ENCODE results near the gene VAT1L.

VAT1L gene, protein sequence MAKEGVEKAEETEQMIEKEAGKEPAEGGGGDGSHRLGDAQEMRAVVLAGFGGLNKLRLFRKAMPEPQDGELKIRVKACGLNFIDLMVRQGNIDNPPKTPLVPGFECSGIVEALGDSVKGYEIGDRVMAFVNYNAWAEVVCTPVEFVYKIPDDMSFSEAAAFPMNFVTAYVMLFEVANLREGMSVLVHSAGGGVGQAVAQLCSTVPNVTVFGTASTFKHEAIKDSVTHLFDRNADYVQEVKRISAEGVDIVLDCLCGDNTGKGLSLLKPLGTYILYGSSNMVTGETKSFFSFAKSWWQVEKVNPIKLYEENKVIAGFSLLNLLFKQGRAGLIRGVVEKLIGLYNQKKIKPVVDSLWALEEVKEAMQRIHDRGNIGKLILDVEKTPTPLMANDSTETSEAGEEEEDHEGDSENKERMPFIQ

DNA sequence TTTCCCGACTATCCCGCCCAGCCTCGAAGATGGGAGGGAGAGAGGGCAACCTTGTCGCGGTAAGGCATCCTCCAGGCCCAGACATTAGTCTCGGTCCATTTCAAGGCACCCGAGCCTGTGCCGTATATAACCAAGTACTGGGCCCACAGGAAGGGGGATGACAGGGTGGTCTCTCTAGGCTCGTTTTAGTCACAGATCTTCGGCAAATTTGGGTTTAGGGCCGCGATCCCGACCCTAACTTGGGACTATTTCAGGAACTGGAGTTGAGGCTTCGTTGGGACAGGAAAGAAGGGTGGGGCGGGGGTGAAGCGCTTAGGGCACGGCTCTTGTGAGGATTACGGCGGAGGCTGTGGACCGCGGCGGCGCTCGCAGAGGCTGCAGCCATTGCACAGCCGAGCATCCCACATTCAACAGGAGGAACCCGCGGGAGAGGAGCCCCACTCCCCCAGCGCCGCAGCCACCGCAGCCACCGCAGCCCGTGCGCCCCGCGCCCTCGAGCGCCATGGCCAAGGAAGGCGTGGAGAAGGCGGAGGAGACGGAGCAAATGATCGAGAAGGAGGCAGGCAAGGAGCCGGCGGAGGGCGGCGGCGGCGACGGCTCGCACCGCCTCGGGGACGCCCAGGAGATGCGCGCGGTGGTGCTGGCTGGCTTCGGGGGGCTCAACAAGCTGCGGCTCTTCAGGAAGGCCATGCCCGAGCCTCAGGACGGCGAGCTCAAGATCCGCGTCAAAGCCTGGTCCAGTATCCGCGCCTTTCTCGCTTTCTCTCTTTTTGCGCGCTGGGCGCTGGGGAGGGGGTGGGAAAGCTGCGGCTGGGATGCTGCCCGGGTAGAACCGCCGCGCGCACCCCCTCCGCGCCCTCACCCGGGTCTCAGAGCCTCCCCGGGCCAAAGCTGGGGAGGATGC is at the start of gene VAT1L:
VAT1L (plus strand) TSS at position 384 of the 904 bp plus-strand sequence; CDS start at position 503, 119 bp downstream.
- no peak for DNase-seq (ENCODE audit: low read depth)

DNA sequence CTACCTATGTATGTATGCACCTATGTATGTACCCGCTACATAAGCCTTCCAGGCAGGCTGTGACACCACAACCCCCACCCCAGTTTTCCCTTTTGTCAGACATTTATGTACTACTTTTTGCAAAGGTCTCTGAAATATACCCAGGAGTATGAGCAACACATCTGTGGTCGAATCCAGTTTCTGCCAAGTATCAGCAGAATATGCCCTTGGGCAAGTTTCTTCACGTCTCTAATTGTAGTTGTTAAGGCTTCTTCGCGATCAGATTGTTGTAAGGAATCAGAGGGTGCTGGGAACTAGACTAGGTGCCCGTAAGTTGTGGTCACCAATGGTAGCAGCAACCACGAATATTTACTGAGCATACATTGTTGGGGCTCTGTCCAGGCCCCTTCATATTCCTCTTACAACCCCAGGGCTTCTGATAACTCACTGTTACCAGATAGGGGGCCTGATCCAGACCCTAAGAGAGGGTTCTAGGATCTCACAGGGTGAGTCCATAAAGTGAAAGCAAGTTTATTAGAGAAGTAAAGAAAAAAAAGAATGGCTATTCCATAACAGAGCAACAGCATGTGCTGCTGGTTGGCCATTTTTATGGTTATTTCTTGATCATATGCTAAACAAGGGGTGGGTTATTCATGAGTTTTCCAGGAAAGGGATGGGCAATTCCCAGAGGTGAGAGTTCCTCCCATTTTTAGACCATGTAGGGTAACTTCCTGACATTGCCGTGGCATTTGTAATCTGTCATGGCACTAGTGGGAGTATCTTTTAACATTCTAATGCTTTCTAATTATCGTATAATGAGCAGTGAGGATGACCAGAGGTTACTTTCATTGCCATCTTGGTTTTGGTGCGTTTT is 49.4 kb upstream of the VAT1L start:
- no peak for DNase-seq (ENCODE audit: low read depth)

DNA sequence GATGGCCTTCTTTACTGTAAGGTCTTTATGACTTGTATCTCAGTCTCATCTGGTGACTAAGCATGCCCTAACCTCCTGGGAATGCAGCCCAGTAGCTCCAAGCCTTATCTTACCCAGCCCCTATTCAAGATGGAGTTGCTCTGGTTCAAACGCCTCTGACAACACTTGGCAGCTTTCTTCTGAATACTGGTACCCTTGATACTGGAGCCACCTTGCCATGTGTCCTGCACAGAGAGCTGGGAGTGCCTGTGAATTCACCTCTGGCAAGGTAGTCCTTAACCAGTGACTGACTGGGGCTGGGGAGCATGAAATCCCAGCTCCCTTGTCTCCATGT is 48.8 kb upstream of the VAT1L start:
- no peak for DNase-seq (ENCODE audit: low read depth)

DNA sequence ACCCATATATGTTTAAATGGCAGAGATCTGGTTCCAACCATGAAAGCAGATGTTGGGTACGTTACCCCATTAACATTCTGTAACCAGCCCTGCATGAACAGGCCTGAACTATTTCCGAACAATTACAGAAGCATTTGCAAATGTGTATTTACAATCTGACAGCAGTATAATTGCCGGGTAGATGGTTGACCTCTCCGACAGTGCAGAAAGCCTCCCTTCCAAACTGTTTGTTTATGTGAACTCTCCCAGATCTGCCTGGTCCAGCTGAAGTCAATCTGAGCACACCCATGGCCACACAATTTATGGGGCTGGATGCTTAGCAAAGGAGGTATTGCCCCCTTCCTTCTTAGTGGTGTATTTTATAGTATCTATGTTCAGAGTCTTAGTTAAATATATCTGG is 44.2 kb upstream of the VAT1L start:
- DNase-seq (ENCODE audit: low read depth): no peak

DNA sequence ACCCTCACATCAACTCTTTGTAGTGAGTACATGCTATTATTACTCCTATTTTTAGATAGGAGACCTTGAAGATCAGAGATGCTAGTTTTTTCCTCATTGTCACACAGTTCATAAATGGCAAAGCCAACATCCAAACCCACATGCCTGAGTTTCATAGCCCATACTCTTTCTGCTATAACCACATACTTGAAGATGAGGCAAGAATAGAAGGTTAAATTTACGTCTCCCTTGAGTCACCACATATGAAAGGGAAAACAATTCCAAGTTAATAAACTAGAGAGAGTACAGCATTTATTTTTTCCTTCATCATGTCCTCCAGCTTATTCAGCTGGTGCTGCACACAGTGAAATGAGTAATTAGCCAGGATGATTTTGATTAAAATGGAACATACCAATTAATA is 42.4 kb upstream of the VAT1L start:
- no peak for DNase-seq (ENCODE audit: low read depth)

DNA sequence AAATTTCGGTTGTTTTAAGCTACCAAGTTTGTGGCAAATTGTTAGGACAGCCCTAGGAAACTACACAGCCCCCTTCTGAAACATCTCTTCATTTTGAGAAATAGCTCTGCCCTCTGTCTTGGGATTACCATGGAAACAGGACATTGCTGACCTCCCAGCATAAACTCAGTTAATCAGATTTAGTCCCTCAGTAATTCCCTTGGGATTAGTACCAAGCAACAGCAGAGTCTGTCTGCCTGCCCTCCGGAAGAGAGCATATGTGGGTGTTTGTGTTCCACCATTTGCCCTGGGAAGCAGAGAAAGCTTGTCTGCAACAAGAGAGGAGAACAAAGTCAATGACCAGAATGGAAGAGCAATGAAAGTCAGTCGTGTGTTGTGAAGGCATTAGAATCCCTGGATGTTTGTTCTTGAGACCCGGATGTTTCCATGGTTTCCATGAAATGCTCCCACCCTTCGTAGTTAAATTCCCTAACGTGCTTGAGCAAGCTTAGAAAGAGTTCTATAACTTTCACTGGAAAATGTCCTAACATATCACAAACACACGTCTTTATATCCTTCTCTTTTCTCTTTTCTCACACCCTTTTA is 39.9 kb upstream of the VAT1L start:
- DNase-seq (ENCODE audit: low read depth): no peak

DNA sequence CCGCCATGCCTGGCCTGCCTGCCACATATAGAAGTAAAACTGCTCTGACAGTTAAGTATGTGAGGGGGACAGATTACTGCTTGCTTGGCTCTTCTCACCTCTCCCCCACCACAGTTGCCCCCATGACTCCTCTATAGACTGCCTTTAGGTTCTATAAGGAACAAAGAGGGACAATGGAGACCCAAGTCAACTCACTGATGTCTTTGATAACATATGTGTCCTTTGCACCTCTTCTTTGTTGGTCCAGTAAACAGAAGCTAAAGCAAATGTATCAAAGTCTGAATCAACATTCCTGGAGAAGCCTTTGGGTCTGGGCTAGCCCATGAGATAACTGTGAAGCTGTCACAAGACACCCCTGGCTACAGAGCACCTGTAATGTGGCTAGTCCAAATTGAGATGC is 38.9 kb upstream of the VAT1L start:
- DNase-seq (ENCODE audit: low read depth): no peak

DNA sequence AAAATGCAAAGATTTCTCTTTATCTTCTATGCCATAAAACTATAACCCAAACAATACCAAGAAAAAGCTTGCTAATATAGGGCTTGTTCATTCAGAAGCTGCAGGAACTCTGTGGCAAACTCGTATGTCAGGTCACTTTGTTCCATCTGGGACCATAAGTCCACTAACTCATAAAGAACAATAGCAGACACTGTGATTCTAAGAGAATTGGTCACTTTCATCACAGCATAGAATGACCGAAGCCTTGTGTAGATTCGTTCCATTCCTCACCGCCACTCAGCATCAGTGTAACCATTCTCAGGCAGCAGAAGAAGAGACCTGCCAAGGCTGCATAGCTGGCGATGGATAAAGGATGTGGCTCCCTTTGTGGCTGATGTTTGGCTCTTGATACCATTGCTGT is 30.3 kb upstream of the VAT1L start:
- DNase-seq (ENCODE audit: low read depth): no peak

DNA sequence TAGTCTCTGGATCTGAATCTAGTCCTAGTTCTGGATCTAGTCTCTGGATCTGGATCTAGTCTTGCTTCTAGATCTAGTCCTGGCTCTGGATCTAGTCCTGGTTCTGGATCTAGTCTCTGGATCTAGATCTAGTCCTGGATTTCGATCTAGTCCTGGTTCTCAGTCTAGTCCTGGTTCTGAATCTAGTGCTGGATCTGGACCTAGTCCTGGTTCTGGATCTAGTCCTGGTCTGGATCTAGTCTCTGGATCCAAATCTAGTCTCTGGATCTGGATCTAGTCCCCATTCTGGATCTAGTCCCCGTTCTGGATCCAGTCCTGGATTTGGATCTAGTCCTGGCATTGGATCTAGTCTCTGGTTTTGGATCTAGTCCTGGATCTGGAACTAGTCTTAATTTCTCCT is 29.9 kb upstream of the VAT1L start:
- DNase-seq (ENCODE audit: low read depth): no peak

DNA sequence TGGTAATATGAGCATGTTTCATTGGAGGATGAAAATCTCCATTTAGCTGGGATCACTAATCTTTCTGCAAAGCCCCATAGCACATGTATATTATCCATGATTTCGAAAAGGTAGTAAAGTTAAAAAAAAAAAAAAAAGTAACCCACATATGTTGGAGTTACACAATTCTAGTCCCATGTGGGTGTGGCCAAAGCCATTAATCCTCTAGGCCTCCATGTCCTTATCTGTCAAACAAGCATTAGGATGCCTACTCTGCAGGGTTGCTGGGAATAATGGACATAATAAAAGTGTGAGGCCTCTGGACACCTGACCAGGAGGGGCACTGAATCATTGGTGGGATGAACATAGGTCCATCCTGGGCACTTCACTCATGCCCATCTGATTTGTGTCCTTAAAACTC is 29.2 kb upstream of the VAT1L start:
- DNase-seq (ENCODE audit: low read depth): no peak

DNA sequence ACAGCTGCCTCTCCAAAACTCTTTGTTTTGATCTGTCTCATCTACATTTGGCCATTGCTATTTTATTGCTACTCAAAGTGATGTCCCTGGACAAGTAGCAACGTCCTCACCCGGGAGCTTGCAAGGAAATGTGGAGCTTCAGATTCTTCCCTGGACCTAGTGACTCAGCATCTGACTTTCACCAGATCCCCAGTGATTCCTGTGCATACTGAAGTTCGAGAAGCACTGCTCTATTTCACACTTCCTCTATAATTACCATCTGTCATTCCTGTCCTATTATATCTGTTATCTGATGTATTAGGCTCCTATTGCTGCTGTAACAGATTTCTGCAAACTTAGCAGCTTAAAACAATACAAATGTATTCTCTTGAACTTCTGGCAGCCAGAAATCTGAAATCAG is 28.5 kb upstream of the VAT1L start:
- DNase-seq (ENCODE audit: low read depth): no peak

DNA sequence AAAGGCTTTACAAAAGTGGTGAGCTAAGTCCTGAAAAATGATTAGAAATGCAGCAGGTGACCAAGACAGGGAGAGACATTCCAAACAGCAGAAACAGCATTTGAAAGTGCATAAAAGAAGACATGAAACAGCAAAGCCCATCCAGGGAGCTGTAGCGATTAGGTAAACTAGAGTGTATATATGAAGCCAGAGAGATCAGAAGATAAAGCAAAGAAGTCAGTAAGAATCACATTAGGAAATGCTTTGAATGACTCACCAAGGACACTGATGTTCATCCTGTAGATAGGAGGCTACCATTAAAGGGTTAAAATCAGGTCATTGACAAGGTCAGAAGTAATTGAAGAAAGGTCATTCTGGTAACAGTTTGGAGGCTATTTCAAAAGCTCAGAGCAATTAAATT is 27.6 kb upstream of the VAT1L start:
- DNase-seq (ENCODE audit: low read depth): no peak

DNA sequence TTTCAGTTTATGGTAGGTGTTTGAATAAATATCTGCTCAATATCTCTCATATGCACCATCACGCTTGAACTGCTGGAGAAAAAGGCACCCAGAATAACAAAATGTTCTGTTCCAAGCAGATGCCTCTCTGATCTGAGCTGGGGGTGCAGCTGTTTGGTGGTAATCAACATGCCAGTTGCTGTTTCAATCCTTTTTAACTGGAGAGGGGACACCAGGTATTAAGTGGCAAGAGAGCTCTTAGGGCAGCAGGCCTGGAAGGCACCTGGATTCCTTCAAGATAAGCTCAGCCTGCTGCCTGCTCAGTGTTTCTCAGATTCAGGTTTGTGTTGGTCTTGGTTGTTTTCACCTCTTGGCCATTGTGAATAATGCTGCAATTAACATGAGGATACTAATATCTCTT is 27.2 kb upstream of the VAT1L start:
- DNase-seq (ENCODE audit: low read depth): no peak

DNA sequence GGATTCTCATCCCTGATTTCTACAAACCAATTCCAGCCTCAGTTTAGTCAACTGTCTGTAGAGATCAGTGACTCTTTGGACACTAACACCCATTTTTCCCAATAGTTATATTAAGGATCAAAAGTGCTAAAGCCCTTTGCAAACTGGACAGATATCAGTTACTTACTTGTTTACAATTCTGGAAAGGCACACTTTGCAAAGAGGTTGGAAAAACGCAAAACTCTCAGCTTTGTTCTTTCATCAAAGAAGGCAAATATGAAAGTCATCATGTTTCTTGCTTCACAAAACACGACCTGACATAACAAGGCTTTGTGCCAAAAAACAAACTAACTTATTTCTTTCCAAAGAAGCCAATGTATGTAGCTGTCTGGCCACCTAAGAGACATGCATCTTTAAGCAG is 26.1 kb upstream of the VAT1L start:
- no peak for DNase-seq (ENCODE audit: low read depth)

DNA sequence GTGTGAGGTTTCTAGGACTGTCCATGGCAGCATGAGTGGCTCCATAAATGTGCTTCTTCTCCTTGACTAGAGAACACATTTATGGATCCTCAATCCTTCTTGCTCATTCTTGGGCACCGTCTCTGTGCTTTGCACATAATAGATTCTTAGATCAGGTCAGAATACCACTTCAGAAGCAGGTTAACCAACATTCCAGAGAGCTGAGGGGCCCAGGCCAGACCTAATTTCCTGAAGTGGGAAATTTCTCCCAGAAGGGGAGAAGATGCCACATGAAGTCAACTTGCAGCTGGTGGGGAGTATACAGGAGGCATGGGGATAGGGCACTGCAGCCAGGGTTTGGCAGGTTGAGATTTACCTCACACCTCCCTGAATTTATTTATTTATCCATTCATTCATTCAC is 24.4 kb upstream of the VAT1L start:
- no peak for DNase-seq (ENCODE audit: low read depth)

DNA sequence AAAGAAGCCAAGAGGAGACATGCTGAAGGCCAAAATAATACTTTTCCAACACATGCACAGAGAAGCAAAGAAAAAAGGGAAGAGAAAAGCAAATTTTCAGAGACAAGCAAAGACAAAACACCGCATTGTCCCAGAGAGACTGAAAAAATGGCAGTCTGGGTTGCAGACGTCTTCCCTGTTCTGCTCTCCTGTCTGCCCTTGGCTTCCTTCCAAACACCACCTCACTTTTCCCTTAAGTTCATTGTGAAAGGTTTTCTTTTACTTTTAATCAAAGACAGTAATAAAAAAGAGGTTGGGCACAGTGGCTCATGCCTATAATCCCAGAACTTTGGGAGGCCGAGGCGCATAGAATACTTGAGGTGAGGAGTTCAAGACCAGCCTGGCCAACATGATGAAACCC is 21.2 kb upstream of the VAT1L start:
- DNase-seq (ENCODE audit: low read depth): no peak

DNA sequence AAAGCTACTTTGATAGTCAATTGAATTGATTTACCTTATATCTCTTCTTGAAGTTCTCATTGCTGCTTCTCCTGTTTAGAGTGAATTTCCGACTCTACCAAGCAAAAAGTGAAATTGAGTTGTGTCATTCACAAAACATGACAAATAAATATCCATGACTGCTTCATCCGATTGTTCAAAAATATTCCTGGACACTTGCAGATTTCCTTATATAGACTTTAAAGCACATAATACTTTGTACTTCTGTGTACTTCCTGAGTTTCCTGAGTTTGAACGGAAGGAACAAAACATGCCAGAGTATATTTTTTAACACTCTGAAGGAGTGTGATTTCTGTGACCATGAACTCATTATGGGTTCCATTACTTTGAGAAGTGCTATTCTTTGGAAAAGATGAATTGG is 20.5 kb upstream of the VAT1L start:
- DNase-seq (ENCODE audit: low read depth): no peak

DNA sequence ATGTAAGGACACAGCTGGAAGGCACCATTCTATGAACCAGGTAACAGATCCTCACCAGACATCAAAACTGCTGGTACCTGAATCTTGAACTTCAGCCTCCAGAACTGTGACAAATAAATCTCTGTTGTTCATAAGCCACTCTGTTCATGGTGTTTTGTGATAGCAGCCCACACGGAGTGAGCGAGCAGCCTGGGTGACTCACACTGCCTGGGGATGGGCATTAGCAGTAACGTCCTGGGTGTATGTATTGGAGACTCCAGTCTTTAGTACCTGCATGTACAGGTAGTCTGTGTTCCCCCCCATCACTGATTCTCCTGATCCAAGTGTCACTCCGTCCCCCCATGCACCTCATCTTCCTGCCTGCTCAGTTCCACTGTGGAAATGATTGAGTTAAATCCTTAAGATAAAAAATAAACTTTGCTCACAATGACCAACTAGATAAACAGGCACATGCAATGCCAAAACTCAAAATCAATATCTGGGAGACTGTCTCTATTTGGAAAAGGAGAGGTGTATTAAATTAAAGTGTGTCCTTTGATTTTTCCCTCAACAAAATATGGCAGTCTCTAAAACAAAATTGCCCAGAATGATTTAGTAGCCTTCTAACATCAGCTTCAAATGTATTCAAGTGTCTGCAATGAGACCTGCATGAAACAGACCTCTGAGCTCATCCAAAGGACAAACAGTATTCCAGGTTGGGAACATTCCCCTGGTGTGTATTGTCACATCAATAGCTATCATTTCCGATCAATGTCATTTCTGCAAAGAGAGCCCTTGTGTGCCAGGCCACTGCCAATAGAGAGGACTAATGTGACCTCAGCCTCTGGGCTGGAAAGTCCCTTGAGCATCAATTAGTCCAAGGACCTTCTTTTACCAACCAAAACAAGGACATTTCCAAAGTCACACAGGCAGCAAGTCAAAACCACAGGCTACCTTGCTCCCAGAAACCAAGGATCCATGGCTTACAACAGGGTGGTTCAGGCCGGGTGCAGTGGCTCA is 12.2 kb upstream of the VAT1L start:
- DNase-seq (ENCODE audit: low read depth): no peak

DNA sequence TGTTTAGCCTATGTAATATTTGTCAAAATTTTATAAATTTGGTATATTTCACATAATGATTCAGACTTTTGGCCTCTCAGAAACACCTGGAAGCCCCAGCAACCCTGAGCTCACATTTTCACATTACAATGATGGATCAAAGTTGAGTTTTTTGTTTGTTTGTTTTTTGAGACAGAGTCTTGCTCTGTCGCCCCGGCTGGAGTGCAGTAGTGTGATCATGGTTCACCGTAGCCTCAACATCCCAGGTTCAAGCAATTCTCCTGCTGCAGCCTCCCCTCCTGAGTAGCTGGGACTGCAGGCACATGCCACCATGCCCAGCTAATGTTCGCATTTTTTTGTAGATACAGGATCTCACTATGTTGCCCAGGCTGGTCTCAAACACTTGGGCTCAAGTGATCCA is 10.6 kb upstream of the VAT1L start:
- DNase-seq (ENCODE audit: low read depth): no peak

DNA sequence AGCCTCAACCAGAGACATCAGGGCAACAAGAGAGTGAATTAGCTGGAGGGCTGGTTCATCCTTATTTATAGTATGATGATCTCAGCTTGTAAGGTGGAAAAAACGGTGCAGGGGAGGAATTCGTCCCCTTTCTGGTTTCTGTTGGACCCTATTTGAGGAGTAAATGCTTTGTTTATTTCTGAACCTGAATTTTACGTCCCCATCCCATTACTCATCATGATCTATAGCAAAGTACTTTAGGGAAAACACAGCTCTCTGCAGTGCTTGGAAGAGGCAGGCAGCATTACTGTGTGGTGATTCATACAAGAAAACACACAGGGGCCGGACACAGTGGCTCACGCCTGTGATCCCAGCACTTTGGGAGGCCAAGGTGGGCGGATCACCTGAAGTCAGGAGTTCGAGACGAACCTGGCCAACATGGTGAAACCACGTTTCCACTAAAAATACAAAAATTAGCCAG is 8.0 kb upstream of the VAT1L start:
- DNase-seq (ENCODE audit: low read depth): no peak

DNA sequence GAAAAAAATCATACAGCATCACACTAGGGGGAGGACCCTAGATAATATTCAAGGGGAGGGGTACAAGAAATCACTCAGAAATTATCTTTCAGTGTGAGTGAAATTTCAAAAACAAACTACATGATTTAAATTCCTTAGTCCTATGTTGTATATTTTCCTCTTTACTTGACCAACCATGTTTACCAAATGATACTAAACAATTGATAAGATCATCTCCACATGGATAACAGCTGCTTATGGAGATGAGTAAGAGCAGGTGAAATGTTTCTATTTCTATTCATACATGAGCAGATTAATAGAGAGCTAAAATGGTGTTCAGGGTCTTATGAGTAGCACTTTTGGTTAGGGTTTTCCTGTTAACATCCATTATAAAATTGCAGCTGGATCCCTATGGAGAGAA is 7.3 kb upstream of the VAT1L start:
- no peak for DNase-seq (ENCODE audit: low read depth)
